ENCODE measurements around the gene ZNF442. TPM values are rescaled to one million over a fixed set of nuclear protein-coding genes. Genes with fewer than 3 reads are reported as not detected.

ZNF442 gene
- total RNA-seq, result 0.79 and 1.2 TPM in 2 replicates

DNA sequence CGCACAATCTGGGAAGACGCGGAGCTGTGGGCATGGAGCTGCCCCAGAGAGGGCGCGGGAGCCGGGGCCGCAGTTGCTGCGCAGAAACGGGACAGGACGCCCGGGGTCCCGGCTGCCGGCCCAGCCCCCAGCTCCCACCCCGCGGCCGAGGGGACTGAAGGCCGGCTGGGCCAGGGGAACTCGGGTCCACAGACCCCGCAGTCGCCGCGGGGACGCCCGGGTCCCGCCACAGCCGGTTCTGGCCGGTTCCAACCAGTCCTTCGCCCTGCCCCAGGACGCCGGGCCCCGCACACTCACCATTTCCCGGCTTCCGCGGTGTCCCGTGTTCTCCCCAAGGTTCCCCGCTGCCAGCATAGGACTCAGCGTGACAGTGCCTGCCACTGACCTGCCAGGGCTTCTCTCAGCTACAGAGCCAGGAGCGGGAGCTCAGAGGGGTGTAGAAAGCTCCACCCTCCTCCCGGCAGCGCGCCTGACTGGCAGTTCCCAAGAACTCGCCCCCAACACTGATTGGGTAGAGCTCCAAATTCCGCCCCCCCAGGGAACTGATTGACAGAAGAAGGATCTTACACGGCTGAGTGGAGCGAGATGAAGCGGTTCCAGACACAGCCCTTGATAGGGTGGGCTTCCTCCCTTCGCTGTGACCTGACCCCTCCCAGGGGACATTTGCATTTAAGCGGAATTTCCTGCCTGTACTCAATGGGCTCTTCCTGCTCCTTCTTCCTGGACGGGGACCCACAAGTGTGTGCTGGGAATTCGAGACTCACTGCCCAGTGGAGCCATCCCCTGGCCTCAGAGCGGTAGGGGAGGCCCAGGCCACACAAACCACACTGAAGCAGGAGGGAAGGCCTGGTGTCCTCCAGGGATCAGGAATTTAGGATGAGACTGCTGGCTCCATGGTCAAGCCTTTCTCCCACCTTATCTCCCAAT, at the start of gene ZNF442:
TSS of gene ZNF442 (minus strand) at position 448 of the 927 bp plus-strand sequence. CDS start 2,052 bp downstream, outside the sequence.

GRCh38 chr19:12400633-12401502, 35.4 kb upstream of the ZNF442 start, which contains the start of gene ZNF799:
Gene ZNF799 (minus strand): TSS chr19:12401271. CDS start chr19:12401070, 201 bp downstream.

GRCh38 chr19:12333162-12334159, 32.0 kb downstream of the ZNF442 start, which contains the start of gene ZNF563:
Gene ZNF563 (minus strand): TSS chr19:12333633. CDS start chr19:12333482, 151 bp downstream.

Small RNAs within 50 kb of the gene (small RNA-seq; reads per million reads assigned to genes)
- not detected for gene RPS29P23

Other genes with a start within 250 kb of the ZNF442 start
- 2.2 and 2.5 TPM in 2 replicates for gene ZNF20, start 225.3 kb downstream of the ZNF442 start, total RNA-seq
- gene ZNF625, start 208.9 kb downstream of the ZNF442 start, total RNA-seq, result 10.1 and 13.3 TPM in 2 replicates
- gene ZNF136, start 202.6 kb downstream of the ZNF442 start, total RNA-seq, result 4.7 and 6.3 TPM in 2 replicates
- gene ZNF44, start 70.8 kb downstream of the ZNF442 start, total RNA-seq, result 6.4 and 6.5 TPM in 2 replicates
- 0.43 and 1.7 TPM in 2 replicates for gene ZNF563, start 32.0 kb downstream of the ZNF442 start, total RNA-seq
- 5.1 and 5.6 TPM in 2 replicates for gene ZNF799, start 35.6 kb upstream of the ZNF442 start, total RNA-seq
- 4.5 and 4.8 TPM in 2 replicates for gene ZNF443, start 75.3 kb upstream of the ZNF442 start, total RNA-seq
- gene ZNF709, start 119.1 kb upstream of the ZNF442 start, total RNA-seq, result 2.8 and 2.9 TPM in 2 replicates
- gene ZNF564, start 185.8 kb upstream of the ZNF442 start, total RNA-seq, result 7.0 and 8.8 TPM in 2 replicates
- gene ZNF490, start 245.1 kb upstream of the ZNF442 start, total RNA-seq, result 8.8 and 9.4 TPM in 2 replicates
- gene ZNF791, start 245.2 kb upstream of the ZNF442 start, total RNA-seq, result 22.0 and 22.1 TPM in 2 replicates

Measured in thoracic aorta endothelial cell (primary cell).